Measurements from ENCODE around the gene PTPRT. TPM values are rescaled to one million over a fixed set of nuclear protein-coding genes. Genes with fewer than 3 reads are reported as not detected.
"Not testable (repeated sequence)": the region's sequence is repeated elsewhere in the genome, so short reads cannot be mapped to it uniquely, and the experiment has no call there.

The PTPRT gene
- polyA plus RNA-seq, 4 donors, result 0.30 to 1.0 (median 0.68) TPM

DNA sequence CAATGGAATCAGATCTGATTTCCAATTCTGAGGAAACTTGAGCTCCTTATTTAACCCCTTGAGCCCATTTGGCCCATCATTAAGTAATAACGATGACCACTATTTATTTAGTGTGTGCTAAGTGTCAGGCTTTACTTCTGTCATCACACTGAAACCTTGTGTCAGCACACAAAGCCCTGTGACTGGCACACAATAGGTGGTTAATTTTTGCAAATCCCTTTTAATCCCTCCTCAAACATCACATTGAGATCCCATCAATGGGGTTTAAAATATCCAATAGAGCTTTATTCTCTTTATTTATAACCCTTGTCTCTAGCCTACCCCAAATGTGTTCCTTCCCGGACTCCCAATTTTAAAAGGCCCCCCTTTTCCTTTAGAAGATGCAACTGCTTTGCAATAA, 914.7 kb downstream of the PTPRT start:
- no peak for DNase-seq (ENCODE audit: low read depth in 4 of 4, low spot score in 3 of 4)

DNA sequence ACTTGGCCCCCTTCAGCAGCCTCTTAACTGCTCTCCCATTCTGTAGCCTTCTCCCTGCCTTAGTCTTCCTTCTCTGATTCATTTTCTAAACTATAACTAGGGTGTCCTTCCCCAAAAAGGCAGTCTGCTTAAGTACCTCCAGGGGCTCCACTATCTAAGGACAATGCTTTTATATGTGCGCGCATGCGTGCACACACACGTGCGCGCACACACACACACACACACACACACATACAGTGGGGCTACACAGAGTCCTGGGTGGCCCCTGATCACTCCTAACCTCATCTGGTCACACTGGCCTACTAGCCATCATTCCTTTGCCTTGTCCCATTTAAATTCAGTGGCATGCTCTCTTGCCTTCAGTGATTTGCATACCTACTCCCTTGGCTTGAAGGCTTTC, 917.2 kb downstream of the PTPRT start:
- DNase-seq (ENCODE audit: low read depth in 4 of 4, low spot score in 3 of 4), result no peak

- no peak for DNase-seq (ENCODE audit: low read depth in 4 of 4, low spot score in 3 of 4)
These were observed 919.2 kb downstream of the PTPRT start for GRCh38 chr20:42270539-42270938.

GRCh38 chr20:42267793-42268384, 921.8 kb downstream of the PTPRT start:
- no peak for DNase-seq (ENCODE audit: low read depth in 4 of 4, low spot score in 3 of 4)

GRCh38 chr20:42261766-42262270, 927.9 kb downstream of the PTPRT start:
- no peak for DNase-seq (ENCODE audit: low read depth in 4 of 4, low spot score in 3 of 4)

DNA sequence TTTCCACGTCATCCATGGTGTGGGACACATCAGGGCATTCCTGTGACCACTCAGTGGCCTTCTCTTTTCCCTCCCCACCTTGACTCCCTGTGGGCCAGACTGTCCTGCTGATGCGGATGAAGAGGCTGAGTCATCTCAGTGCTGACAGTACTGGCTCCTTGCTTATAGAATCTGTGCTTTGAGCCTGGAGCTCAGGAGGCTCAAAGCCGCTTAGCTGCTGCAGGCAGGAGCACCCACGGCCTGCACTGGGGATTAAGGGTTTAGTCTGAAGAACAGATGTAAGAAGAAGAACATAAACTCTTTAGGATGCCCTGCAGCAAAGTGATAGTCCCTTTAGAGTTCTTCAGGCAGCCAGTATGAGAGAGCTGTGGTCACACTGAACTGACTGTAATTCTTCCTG, 929.5 kb downstream of the PTPRT start:
- DNase-seq (ENCODE audit: low read depth in 4 of 4, low spot score in 3 of 4), result no peak

DNA sequence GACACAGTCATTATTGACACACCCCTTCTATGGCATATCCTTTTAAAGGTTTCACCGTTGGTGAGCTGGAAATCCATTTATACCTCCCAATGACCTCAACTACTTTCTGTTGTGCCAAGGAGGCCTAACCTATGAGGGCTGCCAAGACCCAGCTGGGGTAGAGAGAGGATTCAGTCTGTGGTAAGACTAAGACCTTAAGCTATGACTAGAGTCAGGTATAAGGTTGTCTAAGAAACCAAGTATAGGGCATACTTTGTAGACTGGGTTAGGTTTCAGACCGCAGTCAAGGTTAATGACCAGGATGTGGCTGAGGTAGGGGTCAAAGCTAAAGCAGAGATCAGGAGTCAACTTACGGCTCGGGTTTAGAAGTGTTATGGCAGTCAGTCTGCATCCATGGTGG, 930.3 kb downstream of the PTPRT start:
- DNase-seq (ENCODE audit: low read depth in 4 of 4, low spot score in 3 of 4), result no peak

GRCh38 chr20:42258564-42259302, 931.0 kb downstream of the PTPRT start:
- no peak for DNase-seq (ENCODE audit: low read depth in 4 of 4, low spot score in 3 of 4)

GRCh38 chr20:42255821-42256220, 933.9 kb downstream of the PTPRT start:
- no peak for DNase-seq (ENCODE audit: low read depth in 4 of 4, low spot score in 3 of 4)

DNA sequence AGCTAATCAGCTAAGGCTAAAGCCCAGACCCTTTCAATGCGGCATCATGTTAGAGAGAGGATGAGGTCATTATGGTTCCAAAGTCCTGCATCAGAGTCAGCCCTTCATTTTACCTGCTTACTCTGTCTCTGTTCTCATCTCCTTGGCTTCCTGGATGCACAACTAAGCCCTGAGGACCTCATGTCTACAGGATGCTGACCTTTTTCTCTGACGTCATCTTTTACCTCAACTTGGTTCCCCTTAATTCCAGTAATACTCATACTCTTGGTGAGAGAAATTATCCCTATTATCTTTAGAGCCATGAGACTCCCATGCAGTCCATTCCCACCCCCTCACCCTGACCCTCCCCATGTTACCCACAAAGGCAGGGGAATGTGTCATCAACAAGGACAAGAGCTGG, 935.0 kb downstream of the PTPRT start:
- no peak for DNase-seq (ENCODE audit: low read depth in 4 of 4, low spot score in 3 of 4)

DNA sequence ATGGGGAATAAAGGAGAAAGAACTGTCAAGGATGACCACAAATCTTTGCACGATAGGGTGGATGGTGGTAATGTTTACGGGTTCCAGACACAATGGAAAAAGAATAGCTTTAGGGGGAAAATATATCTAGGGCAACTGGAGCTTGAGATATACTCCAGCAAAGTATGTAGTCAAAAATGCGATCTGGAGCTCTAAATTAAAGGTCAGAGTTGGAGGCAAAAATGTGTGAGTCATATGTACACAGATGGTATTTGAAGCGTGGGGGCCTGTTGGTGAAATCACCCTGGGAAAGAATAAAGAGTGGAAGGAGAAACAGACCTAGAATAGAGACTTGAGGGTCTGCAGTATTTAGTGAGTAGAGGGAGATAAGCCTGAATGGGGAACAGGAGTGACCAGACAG, 937.6 kb downstream of the PTPRT start:
- no peak for DNase-seq (ENCODE audit: low read depth in 4 of 4, low spot score in 3 of 4)

GRCh38 chr20:42218621-42219374, 970.9 kb downstream of the PTPRT start:
- DNase-seq (ENCODE audit: low read depth in 4 of 4, low spot score in 3 of 4), result no peak

DNA sequence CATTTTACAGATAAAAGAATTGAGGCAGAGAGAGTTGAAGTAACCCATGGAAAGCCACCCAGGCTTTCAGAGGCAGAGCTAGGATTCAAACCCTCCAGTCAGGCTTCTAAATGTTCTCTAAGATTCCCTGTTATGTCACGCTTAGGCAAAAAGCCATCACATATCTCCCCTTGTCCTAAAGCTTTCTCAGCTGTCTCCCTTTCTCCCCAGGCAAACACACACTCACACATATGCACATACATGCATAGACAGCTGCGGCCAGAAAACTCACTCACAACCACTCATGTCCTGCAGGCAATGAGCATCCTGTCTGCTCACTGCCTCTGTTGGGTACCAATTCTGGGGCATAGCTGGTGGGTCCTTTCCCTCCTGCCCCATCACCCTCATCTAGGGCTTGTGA, 975.6 kb downstream of the PTPRT start:
- no peak for DNase-seq (ENCODE audit: low read depth in 4 of 4, low spot score in 3 of 4)

- no peak for DNase-seq (ENCODE audit: low read depth in 4 of 4, low spot score in 3 of 4)
These were observed 977.3 kb downstream of the PTPRT start for GRCh38 chr20:42212391-42212790.

GRCh38 chr20:42206557-42206956, 983.1 kb downstream of the PTPRT start:
- DNase-seq (ENCODE audit: low read depth in 4 of 4, low spot score in 3 of 4), result not testable (repeated sequence)

DNA sequence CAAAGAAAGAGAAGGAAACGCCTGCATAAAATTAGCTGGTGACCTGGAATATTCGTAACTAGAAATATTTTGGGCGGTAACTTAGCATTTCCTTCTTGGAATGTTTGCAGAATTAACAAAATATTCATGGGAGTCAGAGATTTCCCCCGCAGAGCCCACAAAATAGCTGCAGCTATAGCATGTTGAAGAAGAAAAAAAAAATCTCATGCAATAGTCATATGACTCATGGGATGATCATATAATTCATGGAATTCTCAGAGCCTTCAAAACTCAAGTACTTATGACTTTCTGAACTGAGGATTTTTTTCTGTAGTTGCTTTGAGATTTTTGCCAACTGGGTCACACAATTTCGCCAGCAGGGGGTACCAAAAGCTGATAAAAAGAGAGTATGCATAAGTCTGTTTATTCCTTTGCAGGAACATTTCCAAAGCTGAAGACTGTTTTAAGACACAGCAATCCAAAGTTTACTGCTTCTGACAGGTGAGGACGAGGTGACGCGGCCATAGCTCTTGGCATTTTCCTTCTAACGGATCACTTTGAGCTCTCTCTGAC, 985.5 kb downstream of the PTPRT start:
- DNase-seq (ENCODE audit: low read depth in 4 of 4, low spot score in 3 of 4), result peak in 3 of 4 donors; percentile 4 to 21 (median 16)

- DNase-seq (ENCODE audit: low read depth in 4 of 4, low spot score in 3 of 4), result no peak
These were observed 992.1 kb downstream of the PTPRT start for GRCh38 chr20:42197599-42197998.

DNA sequence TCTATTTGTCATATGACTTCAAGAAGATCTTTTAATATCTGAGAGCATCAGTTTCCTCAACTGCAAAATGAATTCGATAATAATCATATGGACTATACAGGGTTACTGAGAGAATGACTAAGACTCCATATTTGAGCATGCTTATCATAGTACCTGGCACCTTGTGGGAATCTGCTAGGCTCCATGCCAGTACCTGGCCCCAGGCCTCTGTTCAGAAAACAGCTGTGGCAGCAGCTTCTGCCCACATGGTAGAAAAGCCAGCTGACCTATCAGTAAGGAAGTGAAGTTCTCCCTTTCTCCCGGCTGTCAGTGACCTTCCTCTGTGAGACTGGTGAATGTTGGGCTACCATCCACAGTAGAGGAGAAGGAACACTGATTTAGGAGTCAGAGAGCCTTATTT, 996.6 kb downstream of the PTPRT start:
- DNase-seq (ENCODE audit: low read depth in 4 of 4, low spot score in 3 of 4), result no peak

DNA sequence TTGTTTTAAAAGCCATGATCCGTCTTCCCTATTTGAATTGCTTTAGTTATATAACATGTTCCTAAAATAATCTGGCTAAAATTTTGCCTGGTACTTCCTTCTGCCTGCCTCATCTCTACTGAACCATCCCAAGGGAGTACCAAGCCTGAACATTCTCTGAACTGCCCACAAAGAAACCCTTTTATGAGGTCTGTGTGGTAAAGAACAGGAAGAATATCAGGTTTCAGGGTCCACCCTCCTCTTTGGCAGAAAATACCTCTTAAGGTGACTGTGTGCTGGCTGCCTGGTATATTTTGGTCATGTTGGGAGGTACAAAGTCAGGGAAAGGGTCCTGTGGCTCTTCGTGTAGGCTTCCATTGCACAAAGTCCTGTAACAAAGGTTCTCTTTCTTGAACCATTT, 997.4 kb downstream of the PTPRT start:
- no peak for DNase-seq (ENCODE audit: low read depth in 4 of 4, low spot score in 3 of 4)

DNA sequence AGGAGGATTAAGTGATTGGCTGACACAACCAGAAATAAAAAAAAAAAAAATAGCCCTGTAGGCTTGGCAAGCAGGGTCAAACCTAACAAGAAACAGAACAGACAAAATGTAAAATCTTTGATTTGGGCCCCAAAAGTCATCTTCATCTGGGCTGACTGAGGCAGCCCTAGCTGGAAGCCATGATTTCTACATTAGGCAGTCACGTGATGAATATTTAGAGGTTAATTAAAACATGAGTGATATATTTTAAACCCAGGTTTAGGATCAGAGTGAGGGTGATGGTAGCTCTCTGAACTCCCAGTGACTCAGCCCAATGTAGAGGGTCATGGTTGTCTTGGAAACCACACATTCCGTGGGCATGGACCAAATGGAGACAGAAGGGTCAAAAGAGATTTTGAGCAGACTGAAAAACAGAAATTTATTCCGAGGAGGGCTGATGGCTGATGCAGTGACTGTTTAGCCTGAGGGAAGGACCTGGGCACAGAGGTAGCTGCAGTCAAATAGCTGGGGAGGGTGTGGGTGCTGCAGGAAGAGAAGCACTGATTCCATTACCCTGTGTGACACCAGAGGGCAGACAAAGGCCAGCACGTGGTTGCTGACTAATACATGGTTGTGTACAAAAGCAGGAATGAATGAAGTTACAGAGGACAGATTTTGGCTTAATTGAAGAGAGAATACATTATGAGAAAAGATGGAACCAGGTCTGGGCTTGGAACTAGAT, 998.4 kb downstream of the PTPRT start:
- DNase-seq (ENCODE audit: low read depth in 4 of 4, low spot score in 3 of 4), result no peak

GRCh38 chr20:42190084-42190483, 999.6 kb downstream of the PTPRT start:
- no peak for DNase-seq (ENCODE audit: low read depth in 4 of 4, low spot score in 3 of 4)

Measured in right renal pelvis (tissue), 4 donors.